ENCODE data around the gene APOO.
A peak's percentile ranks its signal among the peaks of the same experiment; 100 is the strongest.

Gene APOO

GRCh38 chrX:23907498-23908218 lies at the start of gene APOO, which contains the start of gene CXorf58:
APOO (minus strand) TSS chrX:23907938; CDS start chrX:23907702, 236 bp downstream.
CXorf58 (plus strand) TSS chrX:23908006; CDS start chrX:23910303, 2,297 bp downstream.
- DNase-seq: peak; percentile 93

- DNase-seq: no peak
Measured at GRCh38 chrX:23954396-23954795, 46.7 kb upstream of the APOO start.

GRCh38 chrX:23953908-23954269 lies 46.2 kb upstream of the APOO start:
- peak; percentile 33 for DNase-seq

GRCh38 chrX:23952984-23953907 lies 45.5 kb upstream of the APOO start:
- peak; percentile 71 for DNase-seq

GRCh38 chrX:23952391-23952790 lies 44.7 kb upstream of the APOO start:
- no peak for DNase-seq

GRCh38 chrX:23945206-23945605 lies 37.5 kb upstream of the APOO start:
- DNase-seq: no peak

- DNase-seq: no peak
Measured at GRCh38 chrX:23944234-23944633, 36.5 kb upstream of the APOO start.

GRCh38 chrX:23939203-23939602 lies 31.5 kb upstream of the APOO start:
- no peak for DNase-seq

GRCh38 chrX:23938690-23939089 lies 31.0 kb upstream of the APOO start:
- DNase-seq: no peak

GRCh38 chrX:23937100-23937499 lies 29.4 kb upstream of the APOO start:
- no peak for DNase-seq

- no peak for DNase-seq
Measured at GRCh38 chrX:23936180-23936579, 28.4 kb upstream of the APOO start.

- DNase-seq: no peak
Measured at GRCh38 chrX:23935106-23935505, 27.4 kb upstream of the APOO start.

- no peak for DNase-seq
Measured at GRCh38 chrX:23932046-23932445, 24.3 kb upstream of the APOO start.

- DNase-seq: peak; percentile 52
Measured at GRCh38 chrX:23930894-23931604, 23.3 kb upstream of the APOO start.

- DNase-seq: no peak
Measured at GRCh38 chrX:23926015-23926414, 18.3 kb upstream of the APOO start.

GRCh38 chrX:23919706-23920320 lies 12.1 kb upstream of the APOO start:
- DNase-seq: no peak

- DNase-seq: no peak
Measured at GRCh38 chrX:23919148-23919547, 11.4 kb upstream of the APOO start.

GRCh38 chrX:23911126-23911835 lies 3.5 kb upstream of the APOO start:
- no peak for DNase-seq

GRCh38 chrX:23908219-23909004 lies 674 bp upstream of the APOO start:
- no peak for DNase-seq

GRCh38 chrX:23907111-23907497 lies 634 bp downstream of the APOO start:
- DNase-seq: no peak

GRCh38 chrX:23904096-23904495 lies 3.6 kb downstream of the APOO start:
- no peak for DNase-seq
